GM12892 (cell line): ENCODE measurements around the gene CSNK1D.
A peak's percentile ranks its signal among the peaks of the same experiment; 100 is the strongest.

ENCODE experiments used
- DNase-seq: peaks from one replicate; pipeline ENCODE4 v3.0.0; 2011; ENCODE audit not compliant: insufficient read length
- FAIRE-seq: peaks from 2 replicates; lab custom pipeline; 2011; peaks lifted over from hg19 to GRCh38; lab: Jason Lieb, UNC
- POLR2A ChIP-seq: IDR thresholded peaks from 2 replicates; pipeline ENCODE4 v1.6.1; 2011; ENCODE audit warnings: low read depth, low read length, control low read depth
- POLR2AphosphoS5 ChIP-seq: IDR thresholded peaks from 2 replicates; pipeline ENCODE4 v1.6.1; 2011; ENCODE audit warnings: low read depth, low read length, control low read depth
- TAF1 ChIP-seq: IDR thresholded peaks from 2 replicates; pipeline ENCODE4 v1.6.1; 2011; ENCODE audit warnings: low read depth, mild to moderate bottlenecking, control low read depth, low read length, borderline replicate concordance

Gene CSNK1D

DNA sequence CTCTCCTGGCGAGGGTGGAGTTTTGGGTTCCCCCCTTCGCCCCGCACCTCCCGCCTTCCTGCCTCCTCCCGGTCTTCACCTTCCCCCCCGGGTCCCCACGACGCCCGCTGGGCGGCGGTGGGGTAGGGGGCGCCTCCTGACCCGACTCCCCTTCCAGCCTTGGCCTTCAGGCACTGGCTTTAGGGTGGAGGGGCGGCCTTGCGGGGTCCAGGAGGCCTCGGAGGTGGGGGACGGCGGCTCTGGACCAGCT, 42.3 kb downstream of the CSNK1D start:
- DNase-seq (peak; percentile 66), FAIRE-seq (peak; percentile 61)
- TF ChIP-seq TAF1 = no peak
- TF ChIP-seq POLR2AphosphoS5 = no peak
- no peak for TF ChIP-seq POLR2A

DNA sequence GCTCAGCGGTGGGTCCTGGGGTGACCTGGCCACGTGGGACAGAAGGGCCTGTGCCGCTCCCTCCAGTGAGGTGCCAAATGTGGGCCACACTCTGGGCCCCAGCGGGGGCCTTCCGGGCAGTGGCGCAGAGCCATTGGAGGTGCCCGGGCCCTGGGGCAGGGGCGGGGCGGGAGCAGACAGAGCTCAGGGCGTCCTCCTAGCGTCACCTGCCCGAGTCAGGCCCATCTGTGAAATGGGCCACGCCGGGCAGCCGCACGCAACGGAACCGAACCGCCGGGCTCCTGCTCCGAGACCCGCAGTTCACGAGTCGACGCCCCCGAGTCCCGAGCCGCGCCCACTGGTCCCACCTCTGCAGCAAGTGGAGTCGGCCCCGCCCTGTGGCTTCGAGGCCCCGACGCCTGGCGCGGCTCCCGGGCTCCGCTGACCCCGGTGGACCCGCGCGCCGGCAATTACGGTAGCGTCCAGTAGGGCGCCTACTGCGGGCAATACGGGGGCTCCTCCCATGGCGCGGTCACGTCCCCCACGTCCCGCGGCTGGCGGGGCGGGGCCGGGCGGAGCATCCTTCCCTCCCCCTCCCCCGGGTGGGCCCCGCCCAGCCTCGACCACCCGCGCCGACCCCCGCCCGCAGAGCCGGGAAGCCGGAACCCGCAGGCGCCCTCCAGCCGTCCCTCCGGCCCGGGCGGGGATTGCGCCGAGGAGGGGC, 42.7 kb downstream of the CSNK1D start:
- TF ChIP-seq POLR2AphosphoS5 (no peak), POLR2A (no peak), TAF1 (0 out of 2 replicates have a peak, but pooled peaks have one; percentile 21)
- peak; percentile 94 for FAIRE-seq
- peak; percentile 81 for DNase-seq

DNA sequence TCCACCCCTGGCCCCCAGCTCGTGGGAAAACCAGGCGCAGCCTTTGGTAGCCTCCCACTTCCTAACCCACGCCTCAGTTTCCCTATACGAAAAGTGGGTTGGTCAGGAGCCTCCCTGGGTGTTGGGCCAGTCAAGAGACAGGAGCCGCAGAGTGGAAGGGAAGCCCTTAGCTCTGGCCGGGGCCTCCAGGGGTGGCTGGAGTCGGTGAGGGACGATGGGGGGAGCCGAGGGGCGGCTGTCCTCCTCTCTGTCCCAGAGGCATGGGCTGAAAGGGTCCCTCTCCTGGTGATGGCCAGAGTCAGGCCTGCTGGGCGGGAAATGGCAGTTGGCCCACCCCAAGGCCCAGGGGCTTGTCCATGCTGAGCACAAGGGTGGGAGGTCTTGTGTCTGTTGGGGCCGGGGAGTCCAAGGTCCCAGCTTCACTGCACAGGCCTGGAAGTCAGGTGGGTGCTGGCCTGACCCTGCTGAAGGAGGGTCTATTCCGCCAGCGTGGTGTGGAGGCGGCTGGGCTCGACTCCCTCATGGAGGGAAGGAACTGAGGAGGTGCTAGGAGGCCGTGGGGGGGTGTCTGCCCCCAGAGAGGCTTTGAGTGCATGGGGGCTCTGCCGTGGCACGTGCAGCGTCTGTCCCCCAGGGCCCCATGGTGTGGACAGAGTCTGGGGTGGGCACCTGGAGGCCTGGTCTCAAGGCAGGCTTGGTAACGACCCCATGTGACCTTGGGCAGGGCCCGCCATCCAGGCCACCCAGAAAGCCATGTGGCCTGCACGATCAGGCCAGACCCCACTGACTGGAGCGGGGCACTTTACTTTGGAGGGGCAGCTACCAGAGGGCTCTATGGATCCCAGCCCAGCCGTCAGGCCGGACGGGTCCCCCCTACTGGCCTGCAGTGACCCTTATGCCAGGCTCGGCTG, 43.5 kb downstream of the CSNK1D start:
- TF ChIP-seq POLR2A = no peak
- TF ChIP-seq TAF1 = no peak
- no peak for TF ChIP-seq POLR2AphosphoS5
- DNase-seq = no peak
- FAIRE-seq = no peak

DNA sequence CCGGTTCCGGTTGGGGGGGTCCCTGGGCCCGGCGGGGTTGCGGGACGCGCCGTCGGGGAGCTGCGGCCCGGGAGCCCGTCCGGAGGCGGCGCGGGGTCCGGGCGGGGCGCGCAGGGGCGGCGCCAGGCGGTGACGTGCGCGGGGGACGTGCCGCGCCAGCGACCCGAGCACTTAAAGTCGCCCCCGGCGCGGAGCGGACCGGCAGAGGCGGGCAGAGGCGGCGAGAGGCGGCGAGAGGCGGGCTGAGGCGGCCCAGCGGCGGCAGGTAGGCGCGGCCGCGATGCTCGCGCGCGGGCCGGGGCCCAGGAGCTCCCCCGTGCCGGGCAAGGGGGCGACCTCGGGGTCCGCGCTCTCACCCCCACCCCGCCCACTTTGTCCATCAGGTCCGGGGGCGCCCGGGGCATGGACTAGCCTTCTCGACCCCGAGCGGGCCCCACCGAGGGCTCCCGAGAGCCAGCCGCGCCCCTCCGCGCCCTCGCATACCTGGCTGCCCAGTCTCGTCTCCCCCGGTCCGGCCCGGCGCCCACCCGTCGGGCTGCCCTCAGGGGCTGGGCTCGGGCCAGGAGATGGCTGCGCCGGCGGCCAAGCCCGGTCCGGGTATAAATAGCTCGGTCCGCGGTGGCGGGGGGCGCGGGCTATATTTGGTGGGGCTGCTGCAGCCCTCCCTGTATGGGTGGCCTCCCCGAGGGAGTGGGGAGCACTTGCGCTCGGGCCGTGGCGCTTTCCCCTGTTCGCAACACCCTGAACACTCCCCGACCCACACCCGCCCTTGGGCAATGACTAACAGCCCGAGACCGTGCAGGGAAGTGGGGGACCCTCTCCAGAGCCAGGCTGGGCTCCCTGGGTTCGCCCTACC, 44.4 kb downstream of the CSNK1D start, which contains the start of gene SLC16A3:
Gene SLC16A3 (plus strand): TSS at position 201 of the 856 bp plus-strand sequence. CDS start 6,967 bp downstream, outside the sequence.
- FAIRE-seq = peak; percentile 95
- DNase-seq = peak; percentile 89
- peak; percentile 91 for TF ChIP-seq POLR2AphosphoS5
- TF ChIP-seq TAF1 = peak; percentile 80
- TF ChIP-seq POLR2A = peak; percentile 98

DNA sequence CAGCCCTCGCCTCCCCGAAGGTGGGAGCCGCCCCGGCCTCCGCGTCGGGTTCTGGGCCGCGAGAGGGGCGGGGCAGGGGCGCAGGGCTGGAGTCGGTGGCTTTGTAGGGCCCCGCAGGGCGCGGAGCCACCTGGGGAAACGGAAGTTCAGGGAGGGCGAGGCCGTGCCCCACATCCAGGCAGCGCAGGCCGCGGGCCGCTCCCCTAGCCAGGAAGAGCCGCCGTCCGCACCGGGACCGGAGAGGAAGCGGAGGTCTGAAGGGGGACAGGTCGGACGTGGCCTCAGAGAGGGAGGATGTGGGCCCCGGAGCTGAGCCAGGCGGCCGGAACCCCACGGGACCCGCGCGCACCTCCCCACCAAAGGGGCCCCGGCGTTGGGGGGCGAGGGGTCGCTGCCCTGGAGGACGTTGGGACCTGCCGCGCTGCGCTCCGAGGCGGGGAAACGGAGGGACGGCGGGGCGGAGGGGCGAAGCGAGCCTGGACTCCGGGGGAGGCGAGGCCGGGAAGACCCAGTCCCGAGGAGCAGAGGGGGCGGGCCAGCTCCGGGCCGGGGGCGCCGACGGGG, 45.1 kb downstream of the CSNK1D start:
- FAIRE-seq (peak; percentile 88), DNase-seq (peak; percentile 84)
- TF ChIP-seq POLR2AphosphoS5 (0 out of 2 replicates have a peak, but pooled peaks have one; percentile 0), TAF1 (no peak)

DNA sequence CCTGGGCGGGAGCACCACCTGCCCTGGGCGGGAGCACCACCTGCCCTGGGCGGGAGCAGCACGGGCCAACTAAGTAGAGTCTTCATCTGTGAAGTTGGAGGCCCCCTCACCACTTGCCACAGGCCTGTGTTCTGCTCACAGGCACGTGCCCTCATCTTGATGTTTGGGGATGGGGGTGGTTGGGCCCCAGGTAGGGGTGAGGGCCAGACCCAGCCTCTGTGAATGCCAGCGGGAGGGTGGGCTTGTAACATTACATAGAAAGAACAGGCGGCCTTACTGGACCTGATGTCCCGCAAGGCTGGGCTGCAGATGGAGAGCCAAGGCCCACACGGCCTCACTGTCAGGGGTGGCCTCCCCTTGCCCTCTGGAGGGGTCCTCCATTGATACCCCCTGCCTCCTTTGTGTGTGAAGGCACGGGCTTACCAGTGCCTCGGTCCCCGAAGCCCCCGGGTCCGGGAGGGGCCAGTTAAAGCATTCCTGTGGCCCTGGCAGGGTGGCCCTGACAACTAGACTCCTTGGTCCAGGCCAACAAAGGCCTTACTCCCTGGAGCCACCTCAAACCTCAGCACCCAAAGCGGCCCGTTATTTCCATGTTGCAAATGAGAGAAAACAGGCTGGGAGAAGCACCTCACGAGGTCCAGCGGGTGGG, 45.7 kb downstream of the CSNK1D start:
- TF ChIP-seq POLR2AphosphoS5 = no peak
- no peak for TF ChIP-seq TAF1
- DNase-seq (no peak), FAIRE-seq (no peak)

DNA sequence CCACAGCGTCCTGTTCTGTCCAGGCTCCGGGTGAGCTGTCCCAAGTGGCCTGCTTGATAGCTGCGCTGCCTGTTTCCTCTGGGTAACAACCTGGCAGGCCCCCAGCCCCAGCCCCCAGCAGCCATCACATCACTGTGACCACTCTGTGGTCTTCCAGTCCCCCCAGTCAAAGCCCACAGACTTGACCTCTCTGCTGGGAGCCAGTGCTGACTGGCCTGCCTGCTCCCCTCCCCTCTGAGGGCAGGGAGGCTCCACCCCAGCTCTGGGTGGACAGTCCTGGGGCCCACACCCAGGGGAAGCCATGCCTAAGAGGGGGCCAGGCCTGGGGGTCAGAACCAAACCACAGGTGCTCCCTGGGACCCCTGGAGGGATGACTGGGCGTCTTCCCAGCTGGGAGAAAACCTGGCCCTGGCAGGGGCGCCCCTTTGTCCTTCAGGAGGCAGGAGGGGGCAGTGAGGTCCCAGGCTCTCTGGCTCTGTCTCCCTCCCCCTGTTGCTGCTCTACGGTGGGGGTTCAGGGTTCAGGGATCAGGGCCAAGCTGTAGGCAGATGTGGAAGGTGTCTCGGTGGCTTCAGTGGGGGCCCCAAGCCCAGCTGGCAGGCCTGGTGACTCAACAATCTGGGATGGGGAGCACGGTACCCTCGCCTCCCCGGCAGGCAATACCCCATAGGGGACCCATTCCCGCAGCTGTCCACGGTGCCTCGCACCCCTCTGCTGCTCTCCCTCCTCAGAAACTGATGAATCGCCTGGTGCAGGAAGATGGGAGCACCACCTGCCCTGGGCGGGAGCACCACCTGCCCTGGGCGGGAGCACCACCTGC, 46.5 kb downstream of the CSNK1D start:
- FAIRE-seq = no peak
- DNase-seq = no peak
- TF ChIP-seq POLR2A = no peak
- no peak for TF ChIP-seq TAF1
- no peak for TF ChIP-seq POLR2AphosphoS5

DNA sequence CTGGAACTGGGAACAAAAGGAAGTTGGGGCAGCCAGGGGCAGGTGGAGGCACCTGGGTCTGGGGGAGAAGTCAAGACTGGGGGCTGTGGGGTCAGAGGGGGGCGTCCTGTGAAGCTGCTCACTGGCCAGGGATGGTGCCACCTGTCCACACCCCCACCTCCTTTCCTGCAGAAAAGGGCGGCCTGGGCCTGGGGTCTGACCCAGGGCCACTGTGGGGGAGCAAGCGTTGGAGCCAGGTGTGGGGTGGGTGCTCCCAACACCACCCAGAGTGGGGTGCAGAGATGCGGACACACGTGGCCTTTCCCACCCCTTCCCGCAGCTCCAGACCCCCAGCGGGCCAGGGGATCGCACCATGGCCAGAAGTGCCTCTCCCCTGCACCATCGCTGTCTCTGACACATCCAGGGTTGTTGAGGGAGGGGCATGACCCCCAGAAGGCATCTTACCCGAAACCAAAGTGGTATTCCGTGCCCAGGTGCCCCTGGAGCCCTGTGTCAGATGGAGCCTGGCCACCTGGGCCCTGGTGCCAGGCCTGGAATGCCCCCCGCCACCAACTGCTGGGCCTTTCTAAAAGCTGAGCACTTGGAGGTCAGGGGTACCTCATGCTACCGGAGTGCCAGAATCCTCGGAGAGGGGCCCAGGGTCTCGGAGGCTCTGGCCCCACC, 47.2 kb downstream of the CSNK1D start:
- FAIRE-seq (no peak), DNase-seq (no peak)
- TF ChIP-seq POLR2A = no peak
- no peak for TF ChIP-seq POLR2AphosphoS5
- TF ChIP-seq TAF1 = no peak

DNA sequence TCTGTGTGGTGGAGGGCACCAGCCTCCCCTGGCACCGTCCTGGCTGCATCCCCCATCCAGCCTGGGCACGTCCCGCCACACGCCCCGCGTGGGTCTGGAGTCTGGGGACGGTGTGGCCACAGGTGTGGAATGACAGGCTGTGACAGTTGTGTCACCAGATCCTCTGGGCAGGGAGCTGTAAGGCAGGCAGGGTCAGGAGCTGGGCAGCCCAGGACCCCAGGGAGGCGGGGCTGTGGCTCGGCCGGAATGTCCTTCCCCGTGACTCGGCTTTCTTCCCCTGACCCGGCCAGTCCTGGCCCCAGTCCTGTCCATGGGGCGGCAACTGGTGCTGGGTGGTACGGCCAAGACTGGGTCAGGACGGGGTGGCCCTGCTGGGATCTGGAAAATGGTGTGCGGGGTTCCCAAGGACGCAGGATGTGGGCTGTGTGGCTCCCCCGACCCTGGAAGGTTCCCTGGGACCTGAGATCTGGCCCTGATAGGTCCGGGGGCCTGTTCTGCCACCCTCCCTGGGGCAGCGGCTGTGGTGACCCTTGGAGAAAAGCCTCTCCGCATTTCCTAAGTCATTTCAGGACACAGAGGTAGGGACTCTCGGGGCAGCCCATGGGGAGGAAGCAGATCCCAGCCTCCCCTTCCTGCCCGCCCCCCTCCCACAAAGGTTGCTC, 48.0 kb downstream of the CSNK1D start:
- no peak for DNase-seq
- no peak for FAIRE-seq
- no peak for TF ChIP-seq TAF1
- no peak for TF ChIP-seq POLR2AphosphoS5
- no peak for TF ChIP-seq POLR2A
